Left colon (tissue), 2 donors: ENCODE measurements around the gene C5orf46. TPM values are rescaled to one million over a fixed set of nuclear protein-coding genes. Genes with fewer than 3 reads are reported as not detected.
A peak's percentile ranks its signal among the peaks of the same experiment; 100 is the strongest.
"Not testable (repeated sequence)": the region's sequence is repeated elsewhere in the genome, so short reads cannot be mapped to it uniquely, and the experiment has no call there.

Experiments
- ATAC-seq: fragments of 200-7000 bp; cut with Tn5 transposase; one replicate; pipeline ENCODE4 v1.9.1; 2020; ENCODE audit warnings: mild to moderate bottlenecking, moderate library complexity
- DNase-seq, 2 donors: peaks; one replicate each; pipeline ENCODE4 v3.0.0-alpha.2; 2020
- intact Hi-C, 2 donors: fragments of 100-400 bp; cut with DNase I in 1 of 2; cut with micrococcal nuclease in 1 of 2; formaldehyde crosslinking; loops; one replicate each; pipeline versions ENCODE4 v1.11.2 to v1.14.0; 2022; cut with DNase I, micrococcal nuclease
- total RNA-seq, 2 donors: library from RNA; stranded (reverse); fragmentation: NEBNext Ultra II Directional; extraction: Animal tissue kit (Norgen Biotek cat#: 25700); gene quantifications; one replicate each; pipeline ENCODE4 v1.2.1, GENCODE V29; 2021
- donor health status: DM: no; HTN: no; CAD: no.
- donor health status: DM: yes; HTN: yes; CAD: no.

Gene C5orf46
- total RNA-seq, 2 donors from 2014 or later: not detected

GRCh38 chr5:147902609-147903115 is 3.7 kb downstream of the C5orf46 start:
- intact Hi-C loops: no loop called here
- ATAC-seq: no peak
- no peak for DNase-seq

- intact Hi-C loops: no loop called here
- DNase-seq (no peak), ATAC-seq (no peak)
Measured at GRCh38 chr5:147901599-147902039, 4.7 kb downstream of the C5orf46 start.

- no peak for ATAC-seq
- no peak for DNase-seq
- intact Hi-C loops: no loop called here
Measured at GRCh38 chr5:147898875-147899401, 7.4 kb downstream of the C5orf46 start.

GRCh38 chr5:147895864-147896263 is 10.5 kb downstream of the C5orf46 start:
- ATAC-seq: no peak

GRCh38 chr5:147893820-147894219 is 12.5 kb downstream of the C5orf46 start:
- no peak for DNase-seq
- intact Hi-C loops: no loop called here
- no peak for ATAC-seq

More at GRCh38 chr5:147895864-147896263, 10.5 kb downstream of the C5orf46 start:
- intact Hi-C loops: no loop called here
- no peak for DNase-seq

- intact Hi-C loops: no loop called here
- DNase-seq (peak; percentile 32 to 57), ATAC-seq (peak; percentile 98)
Measured at GRCh38 chr5:147892696-147893296, 13.5 kb downstream of the C5orf46 start.

GRCh38 chr5:147887930-147888329 is 18.4 kb downstream of the C5orf46 start:
- no peak for ATAC-seq
- DNase-seq: no peak
- intact Hi-C loops: loop anchor here in 1 of 2 donors (10.0 kb wide), 1 partner anchor 47 kb away; no protein-coding TSS in a partner anchor

GRCh38 chr5:147887026-147887627 is 19.2 kb downstream of the C5orf46 start:
- ATAC-seq (peak; percentile 48), DNase-seq (no peak)
- intact Hi-C loops: loop anchor here in 1 of 2 donors (10.0 kb wide), 1 partner anchor 48 kb away; no protein-coding TSS in a partner anchor

GRCh38 chr5:147882586-147883313 is 23.6 kb downstream of the C5orf46 start:
- no peak for DNase-seq
- intact Hi-C loops: loop anchor here in 1 of 2 donors (10.0 kb wide), 1 partner anchor 52 kb away; no protein-coding TSS in a partner anchor
- ATAC-seq: no peak

- ATAC-seq (no peak), DNase-seq (no peak)
- intact Hi-C loops: loop anchor here in 1 of 2 donors (10.0 kb wide), 1 partner anchor 54 kb away; no protein-coding TSS in a partner anchor
Measured at GRCh38 chr5:147880487-147880886, 25.9 kb downstream of the C5orf46 start.

GRCh38 chr5:147879784-147880183 is 26.6 kb downstream of the C5orf46 start:
- ATAC-seq (no peak), DNase-seq (no peak)
- intact Hi-C loops: loop anchor here in 1 of 2 donors (10.0 kb wide), 1 partner anchor 55 kb away; no protein-coding TSS in a partner anchor

- DNase-seq (no peak), ATAC-seq (no peak)
- intact Hi-C loops: no loop called here
Measured at GRCh38 chr5:147878066-147878759, 28.1 kb downstream of the C5orf46 start, which contains the start of gene SCGB3A2. TSS of gene SCGB3A2 (plus strand) at chr5:147878711. CDS start at chr5:147878804, 93 bp downstream.

GRCh38 chr5:147876626-147877025 is 29.7 kb downstream of the C5orf46 start:
- intact Hi-C loops: no loop called here
- no peak for DNase-seq
- ATAC-seq: no peak

GRCh38 chr5:147876141-147876540 is 30.2 kb downstream of the C5orf46 start:
- intact Hi-C loops: no loop called here
- DNase-seq (no peak), ATAC-seq (no peak)

- intact Hi-C loops: no loop called here
- no peak for DNase-seq
- ATAC-seq: no peak
Measured at GRCh38 chr5:147874910-147875367, 31.4 kb downstream of the C5orf46 start.

GRCh38 chr5:147874118-147874875 is 32.0 kb downstream of the C5orf46 start:
- ATAC-seq, intact Hi-C loops, DNase-seq: not testable (repeated sequence)

GRCh38 chr5:147872744-147873435 is 33.4 kb downstream of the C5orf46 start:
- ATAC-seq, intact Hi-C loops, DNase-seq: not testable (repeated sequence)
